Amygdala (tissue), 56 donors: ENCODE measurements around the gene PLEKHH3.
"Not testable (repeated sequence)": the region's sequence is repeated elsewhere in the genome, so short reads cannot be mapped to it uniquely, and the experiment has no call there.

Source experiments
- DNase-seq, 56 donors: peaks; one replicate each; lab custom pipeline; 2025; lab: John Stamatoyannopoulos, UW

The PLEKHH3 gene

GRCh38 chr17:42673266-42673884 is 3.4 kb downstream of the PLEKHH3 start:
- DNase-seq = no peak

GRCh38 chr17:42672038-42672437 is 4.8 kb downstream of the PLEKHH3 start:
- no peak for DNase-seq

- DNase-seq = no peak
These were observed 5.8 kb downstream of the PLEKHH3 start for GRCh38 chr17:42670789-42671657.

GRCh38 chr17:42669977-42670788 is 6.6 kb downstream of the PLEKHH3 start:
- no peak for DNase-seq

GRCh38 chr17:42669705-42669976 is 7.2 kb downstream of the PLEKHH3 start:
- DNase-seq = no peak

GRCh38 chr17:42667088-42667951 is 9.5 kb downstream of the PLEKHH3 start:
- DNase-seq = peak in 4 of 56 donors; percentile 10 to 39 (median 35)

GRCh38 chr17:42666126-42666525 is 10.7 kb downstream of the PLEKHH3 start:
- not testable (repeated sequence) for DNase-seq

GRCh38 chr17:42665581-42666001 is 11.2 kb downstream of the PLEKHH3 start:
- DNase-seq = no peak

- DNase-seq = no peak
These were observed 16.0 kb downstream of the PLEKHH3 start for GRCh38 chr17:42660692-42661345.

- not testable (repeated sequence) for DNase-seq
These were observed 16.9 kb downstream of the PLEKHH3 start for GRCh38 chr17:42659932-42660274.

GRCh38 chr17:42659079-42659931 is 17.5 kb downstream of the PLEKHH3 start, which contains the start of gene TUBG2:
TUBG2 (plus strand) TSS chr17:42659284; CDS start chr17:42659504, 220 bp downstream.
- DNase-seq = peak in 54 of 56 donors; percentile 30 to 91 (median 78)

GRCh38 chr17:42657824-42658588 is 18.8 kb downstream of the PLEKHH3 start:
- DNase-seq = no peak

- DNase-seq = no peak
These were observed 21.3 kb downstream of the PLEKHH3 start for GRCh38 chr17:42655528-42655927.

GRCh38 chr17:42653179-42654124 is 23.3 kb downstream of the PLEKHH3 start:
- peak in 36 of 56 donors; percentile 5 to 77 (median 28) for DNase-seq

GRCh38 chr17:42651392-42651791 is 25.4 kb downstream of the PLEKHH3 start:
- DNase-seq = no peak

- no peak for DNase-seq
These were observed 29.0 kb downstream of the PLEKHH3 start for GRCh38 chr17:42647778-42648177.

- no peak for DNase-seq
These were observed 34.5 kb downstream of the PLEKHH3 start for GRCh38 chr17:42642336-42642735.
